GM18907 (cell line): Measurements from ENCODE around the gene MAMLD1.

ENCODE experiments used
- ATAC-seq: cut with Tn5 transposase; IDR thresholded peaks from one replicate; pipeline ENCODE4 v1.9.1; 2021; ENCODE audit warnings: mild to moderate bottlenecking, moderate library complexity; ENCODE audit not compliant: unreplicated experiment

The MAMLD1 gene

DNA sequence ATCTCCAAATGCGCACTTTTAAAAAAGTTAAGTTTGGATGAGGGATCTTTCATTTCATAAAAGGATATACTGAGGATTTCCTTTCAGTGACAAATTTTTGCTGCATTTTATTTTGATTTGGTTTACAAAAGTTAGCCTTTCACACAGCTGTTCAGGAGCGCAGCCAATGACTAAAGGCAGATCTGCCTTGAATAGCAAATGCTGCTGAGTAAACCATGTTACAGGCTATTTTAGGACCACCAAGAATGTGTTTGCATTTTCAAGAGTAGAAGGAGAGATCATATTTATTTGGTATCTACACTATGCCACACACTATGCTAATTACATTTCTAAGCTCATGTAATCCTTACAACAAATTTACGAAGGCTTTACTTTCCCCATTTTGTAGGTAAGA lies 92.1 kb downstream of the MAMLD1 start:
- no peak for ATAC-seq

DNA sequence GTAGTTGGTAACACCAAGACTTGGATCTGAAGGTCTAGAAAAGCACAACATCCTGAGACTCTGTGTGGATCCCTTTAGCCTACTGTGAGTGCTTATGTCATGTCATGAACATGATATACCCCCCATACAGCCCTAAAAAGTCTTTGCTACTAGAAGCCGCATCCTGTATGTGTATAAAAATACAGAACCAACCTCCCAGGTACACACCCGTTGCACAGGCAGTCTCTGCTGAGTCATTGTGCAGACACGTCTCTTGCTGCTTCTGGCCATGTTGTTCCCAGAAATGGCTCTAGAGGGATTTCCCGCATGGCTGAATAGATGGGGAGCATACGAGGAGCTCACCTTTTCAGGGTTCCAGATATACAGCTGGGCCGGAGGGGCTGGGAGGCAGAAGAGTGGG lies 93.3 kb downstream of the MAMLD1 start:
- ATAC-seq, result no peak

DNA sequence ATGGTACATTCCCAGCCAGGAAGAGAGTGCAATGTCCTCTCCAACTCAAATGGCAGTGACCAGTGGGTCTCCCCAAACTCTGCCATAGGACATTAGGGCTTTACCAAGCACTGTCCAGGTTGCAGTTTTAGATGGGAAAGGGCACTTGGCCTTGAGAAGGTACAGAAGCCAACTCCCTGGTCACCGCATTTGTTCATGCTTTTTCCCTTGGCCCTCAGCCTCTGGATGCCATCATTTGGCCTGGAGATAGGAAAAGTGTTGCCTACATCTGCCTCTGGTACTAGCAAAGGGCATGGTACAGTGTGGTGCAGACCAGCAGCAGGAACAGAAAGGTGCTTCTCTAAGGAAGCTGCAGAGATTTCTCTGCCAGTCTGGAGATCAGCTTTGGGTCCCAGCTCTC lies 93.8 kb downstream of the MAMLD1 start:
- no peak for ATAC-seq

DNA sequence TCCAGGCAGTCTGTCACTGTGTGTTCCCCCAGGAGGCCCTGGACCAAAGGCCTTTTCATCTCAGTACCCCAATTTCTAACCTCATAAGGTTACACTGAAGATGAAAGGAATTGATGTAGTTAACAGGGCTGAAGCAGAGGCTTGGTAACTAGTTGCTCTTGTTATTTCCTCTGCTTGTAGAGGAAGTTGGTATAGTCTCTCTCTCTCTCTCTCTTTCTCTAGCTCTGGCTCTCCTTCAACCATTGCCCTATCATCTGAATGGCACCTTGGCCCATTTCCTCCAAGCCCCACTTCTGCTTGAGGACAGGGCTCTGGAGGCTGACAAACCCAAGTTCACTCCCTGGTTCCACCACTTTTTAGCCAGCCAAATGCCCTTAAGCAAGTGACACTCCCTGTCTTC lies 96.1 kb downstream of the MAMLD1 start:
- ATAC-seq, result no peak

DNA sequence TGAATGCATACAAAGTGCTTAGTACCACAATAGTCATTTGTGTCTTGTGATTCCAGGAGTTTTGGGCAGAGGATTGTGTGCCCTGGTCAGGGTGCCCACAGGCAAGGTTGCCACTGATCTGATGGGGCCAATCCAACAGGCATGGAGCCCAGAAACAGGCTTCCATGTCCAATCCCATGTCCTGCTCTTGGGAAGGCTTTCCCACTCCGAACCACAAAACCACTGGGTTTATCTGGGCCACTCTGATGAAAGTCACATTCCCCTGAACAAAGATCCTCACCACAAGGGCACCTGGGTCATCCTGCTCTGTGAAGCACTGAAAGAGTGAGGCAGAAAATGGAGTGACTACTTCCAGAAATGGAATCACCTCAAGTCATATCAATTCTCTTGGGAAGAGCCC lies 96.9 kb downstream of the MAMLD1 start:
- ATAC-seq, result no peak

DNA sequence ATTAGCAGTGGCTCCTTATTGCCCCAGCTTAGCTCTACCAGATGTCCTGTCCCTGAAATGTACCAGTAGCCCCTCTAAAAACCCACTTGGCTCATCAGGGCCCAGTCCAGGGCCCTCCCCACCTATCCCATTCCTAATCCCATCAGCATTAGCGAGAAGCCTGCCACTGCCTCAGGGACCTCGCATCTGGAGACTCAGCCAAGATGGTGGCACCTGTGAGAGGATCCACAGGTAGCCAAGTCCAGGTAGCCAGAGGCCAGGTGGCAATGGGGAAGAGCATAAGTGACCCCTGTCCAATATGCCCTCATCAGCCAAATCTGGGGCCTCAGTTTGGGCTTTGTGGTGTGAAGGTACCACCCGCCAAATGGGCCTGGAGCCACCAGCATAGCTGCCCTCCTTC lies 97.7 kb downstream of the MAMLD1 start:
- ATAC-seq, result no peak

DNA sequence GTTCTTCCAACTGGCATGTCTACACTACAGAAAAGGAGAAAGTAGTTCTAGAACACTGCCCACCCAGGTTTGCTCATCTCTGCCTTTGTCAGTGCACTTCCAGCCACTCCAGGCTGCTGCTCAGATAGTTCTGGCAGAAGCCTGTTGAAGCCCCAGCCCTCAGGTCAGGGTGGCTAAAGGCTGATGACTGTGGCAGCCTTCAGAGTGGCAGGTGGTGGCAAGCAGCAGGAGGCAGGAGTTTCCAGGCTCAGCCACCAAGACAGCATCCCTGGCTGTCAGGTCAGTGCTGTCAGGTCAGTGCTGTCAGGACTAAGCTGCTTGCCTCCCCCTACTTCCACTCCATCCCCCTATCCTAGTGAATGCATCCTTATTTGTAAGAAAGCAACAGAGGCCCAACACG lies 100.4 kb downstream of the MAMLD1 start:
- no peak for ATAC-seq

DNA sequence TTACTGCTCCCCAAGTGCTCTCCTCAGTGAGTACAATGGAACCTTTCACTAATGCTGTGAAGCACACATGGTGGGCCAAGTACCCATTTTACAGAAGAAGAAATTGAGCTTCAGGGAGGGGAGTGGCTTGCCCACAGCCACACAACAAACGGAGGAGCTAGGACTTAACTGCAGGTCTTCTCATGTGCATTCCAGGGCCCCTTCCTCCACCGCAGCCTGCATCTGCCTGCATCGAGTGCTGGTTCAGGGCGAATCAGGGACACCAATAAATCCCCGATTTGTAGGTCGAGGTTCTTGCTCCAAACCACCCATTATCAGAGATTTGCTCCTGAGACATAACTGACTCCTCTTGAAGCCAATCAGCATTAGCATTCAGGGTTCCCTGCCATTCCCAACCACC lies 100.9 kb downstream of the MAMLD1 start:
- no peak for ATAC-seq

DNA sequence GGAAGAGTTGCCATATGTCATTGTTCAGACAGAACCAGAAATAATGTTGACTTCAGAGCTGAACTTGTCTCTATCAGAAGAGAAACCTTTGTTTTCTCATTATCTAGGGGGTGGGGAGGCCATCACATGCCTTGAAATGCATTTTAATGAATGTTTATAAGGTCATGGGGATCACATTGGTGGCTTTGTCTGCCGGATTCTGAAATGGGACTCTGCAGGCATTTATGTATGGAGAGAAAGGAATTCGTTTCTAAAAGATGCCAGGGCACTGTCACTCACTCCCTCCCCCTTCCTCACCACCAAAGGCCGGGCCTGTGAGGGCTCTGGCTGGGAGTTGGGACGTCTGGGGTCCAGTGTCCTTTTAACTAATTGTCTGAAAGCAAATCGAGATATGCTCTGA lies 102.2 kb downstream of the MAMLD1 start:
- no peak for ATAC-seq

DNA sequence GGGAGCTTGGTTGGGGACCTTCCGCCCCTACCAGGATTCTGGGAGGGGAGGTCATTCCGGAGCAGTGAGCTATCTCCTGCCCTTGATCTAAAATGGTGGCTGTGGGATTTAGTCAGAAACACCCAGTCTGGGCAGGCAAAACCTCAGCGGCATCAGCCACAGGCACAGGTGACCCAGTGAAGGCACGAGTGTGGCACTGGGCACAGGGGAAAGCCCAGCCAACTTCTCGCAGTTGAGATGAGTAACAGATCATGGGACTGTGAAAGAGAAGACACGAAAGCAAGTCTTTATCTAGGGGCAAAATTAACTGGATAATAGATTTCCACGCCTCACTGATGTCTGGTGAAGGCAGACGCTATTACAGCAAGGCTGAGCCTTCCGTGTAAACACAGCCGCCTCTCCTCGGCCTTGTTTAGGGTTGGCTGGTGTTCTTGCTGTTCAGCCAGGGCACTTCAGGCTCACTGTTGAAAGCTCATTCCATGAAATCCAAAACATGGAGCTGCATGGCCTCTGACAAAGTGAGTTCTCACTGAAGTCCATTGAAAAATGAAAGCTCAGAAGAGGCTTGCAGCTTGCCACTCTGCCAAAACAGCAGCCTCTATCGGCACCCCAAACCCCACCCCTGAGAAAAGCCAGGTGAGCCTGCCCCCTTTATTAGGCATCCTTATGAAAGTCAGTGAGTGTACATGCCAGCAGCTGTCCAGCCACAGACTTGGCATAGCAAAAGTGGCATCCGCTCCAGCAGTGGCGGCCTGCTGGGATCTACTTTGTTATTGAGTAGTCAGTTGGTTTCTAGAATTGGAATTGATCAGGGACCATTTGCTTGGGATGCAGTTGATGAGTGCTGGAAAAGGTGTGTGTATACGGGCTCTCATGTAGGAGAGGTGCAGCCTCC lies 103.0 kb downstream of the MAMLD1 start:
- ATAC-seq, result no peak

DNA sequence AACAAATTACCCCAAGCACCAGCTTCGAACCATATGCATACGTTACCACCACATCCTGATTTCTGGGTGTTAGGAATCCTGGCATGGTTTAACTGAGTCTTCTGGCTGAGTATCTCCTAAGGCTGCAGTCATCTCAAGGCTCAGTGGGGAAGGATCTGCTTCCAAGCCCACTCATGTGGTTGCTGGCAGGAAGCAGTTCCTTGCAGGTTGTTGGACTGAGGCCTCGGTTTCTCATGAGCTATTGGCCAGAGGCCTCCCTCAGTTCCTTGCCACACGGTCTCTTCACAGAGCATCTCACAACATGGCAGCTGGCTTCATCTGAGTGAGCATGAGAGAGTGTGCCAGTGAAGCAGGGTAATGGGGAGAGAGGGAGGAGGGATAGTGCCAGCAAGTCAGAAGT lies 109.2 kb downstream of the MAMLD1 start:
- ATAC-seq, result no peak

DNA sequence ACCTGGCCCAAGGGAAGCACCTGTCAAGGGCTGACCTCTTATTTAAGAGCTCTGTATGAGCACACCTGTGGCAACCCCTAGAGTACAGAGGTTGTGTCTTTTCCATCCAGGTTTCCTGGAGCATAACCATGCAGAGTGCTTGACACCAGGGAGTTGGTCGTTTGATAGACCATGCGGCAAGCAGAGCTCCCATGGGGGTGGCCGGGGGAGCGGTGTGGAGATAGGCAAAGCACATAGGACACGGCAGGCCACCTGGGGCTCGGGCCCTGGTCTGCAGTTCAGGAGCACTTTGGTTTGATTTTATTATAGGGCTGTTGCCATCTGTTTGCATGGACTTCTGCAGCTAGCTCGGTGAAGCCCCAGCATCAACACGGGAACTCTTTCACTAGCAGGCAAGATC lies 110.3 kb downstream of the MAMLD1 start:
- no peak for ATAC-seq

DNA sequence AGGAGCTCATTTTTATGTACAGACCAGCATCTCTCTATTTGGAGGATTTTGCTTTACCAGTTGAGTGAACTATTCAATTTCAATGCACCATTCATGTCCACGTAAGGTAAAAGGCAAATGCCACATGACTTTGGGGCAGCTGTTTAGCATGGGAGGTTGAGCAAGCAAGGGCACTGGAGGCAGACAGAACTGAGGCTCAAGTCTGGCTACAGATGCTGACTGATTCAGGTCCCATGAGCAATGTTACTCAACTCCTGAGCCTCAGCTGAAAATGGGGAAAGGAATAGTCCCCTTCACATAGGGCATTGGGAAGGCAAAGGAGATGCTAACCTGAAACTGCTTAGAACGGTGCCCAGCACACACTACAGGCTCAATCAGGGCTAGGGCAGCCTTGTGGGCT lies 112.3 kb downstream of the MAMLD1 start:
- no peak for ATAC-seq

DNA sequence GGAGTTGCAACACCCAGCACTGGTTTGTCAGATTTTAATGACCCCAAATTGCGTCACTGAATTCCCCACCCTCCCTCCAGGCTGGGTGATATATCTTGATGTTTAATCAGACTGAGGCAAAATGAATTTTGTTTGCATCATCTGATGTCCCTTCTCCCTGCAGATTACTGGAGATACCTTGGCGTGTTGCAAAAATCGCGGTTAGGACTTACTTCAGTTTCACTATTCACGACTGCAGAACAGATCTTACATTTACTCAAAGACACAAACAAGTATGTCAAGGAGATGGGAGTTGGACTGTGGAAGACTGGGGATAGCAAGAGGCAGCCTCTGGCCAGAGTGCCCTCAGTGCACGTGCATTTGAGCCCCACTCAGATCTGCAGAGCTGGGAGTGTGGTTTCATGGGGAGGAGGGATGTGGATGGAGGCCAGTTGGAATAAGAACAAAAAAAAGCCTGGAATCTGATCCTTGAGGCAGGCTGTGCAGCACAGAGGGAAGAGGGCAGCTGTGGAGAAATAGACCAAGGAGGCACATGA lies 113.1 kb downstream of the MAMLD1 start:
- no peak for ATAC-seq

DNA sequence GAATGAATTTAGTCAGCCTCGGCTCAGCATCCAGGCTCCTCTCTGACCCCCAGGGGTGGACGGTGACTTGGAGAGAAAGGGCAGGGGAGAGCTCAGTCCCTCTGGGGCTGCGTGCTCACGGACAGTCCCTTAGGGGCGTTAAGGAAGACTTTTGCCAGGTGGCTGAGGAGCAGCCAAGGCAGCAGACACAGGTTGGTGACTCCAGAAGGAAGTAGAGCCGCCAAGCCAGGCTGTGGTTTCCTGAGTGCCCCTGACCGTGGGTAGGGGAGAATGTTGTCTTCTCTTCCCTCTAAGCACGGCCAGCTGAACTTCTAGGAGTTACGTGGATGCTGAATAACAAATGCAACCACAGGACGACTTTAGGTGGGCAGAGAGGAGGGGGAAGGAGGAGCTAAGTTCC lies 114.3 kb downstream of the MAMLD1 start:
- ATAC-seq, result no peak

DNA sequence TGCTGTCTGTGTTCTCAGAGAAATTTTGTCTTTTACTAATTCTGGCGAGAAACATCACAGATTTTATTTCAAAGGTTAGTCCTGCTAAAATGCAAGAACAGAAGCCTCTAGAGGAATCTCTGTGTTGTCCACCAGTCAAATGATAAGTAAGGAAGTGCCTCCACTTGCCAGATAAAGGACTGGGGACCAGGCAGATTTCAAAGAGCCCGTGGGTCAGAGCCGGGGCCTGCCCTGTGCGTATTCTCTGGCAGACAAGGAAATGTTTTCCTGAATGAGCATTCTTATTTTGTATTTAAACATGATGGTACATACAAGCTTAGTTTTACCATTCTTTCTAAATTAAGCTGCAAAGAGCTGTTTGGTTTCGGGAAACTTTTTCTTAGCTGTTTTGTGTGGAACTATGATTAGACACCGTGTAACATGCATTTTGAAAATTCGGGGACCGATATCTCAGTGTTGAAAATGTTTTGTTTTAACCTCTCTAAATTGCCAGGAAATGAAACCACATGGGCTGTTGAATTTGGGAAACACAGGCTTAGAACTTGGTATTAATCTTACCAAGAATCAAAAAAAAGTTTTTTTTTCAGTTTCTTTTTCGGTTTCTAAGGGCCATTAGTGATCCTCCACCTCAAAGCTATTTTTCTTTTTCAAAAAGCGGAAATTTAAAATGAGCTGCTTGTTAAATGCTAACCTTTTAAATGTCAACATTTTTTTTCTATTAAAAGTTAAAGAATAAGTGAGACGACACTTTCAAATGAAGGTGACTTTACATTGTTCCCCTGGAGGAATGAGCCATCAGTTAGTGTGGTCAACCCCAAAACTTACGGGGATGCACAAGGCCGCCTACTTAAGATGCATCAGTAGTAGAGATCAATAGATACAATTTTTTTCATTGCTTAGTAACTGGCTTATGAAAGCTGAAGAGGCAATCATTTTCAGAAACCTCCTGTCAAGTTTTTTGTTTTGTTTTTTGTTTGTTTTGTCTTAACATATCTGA lies 115.7 kb downstream of the MAMLD1 start:
- ATAC-seq, result peak; percentile 64

DNA sequence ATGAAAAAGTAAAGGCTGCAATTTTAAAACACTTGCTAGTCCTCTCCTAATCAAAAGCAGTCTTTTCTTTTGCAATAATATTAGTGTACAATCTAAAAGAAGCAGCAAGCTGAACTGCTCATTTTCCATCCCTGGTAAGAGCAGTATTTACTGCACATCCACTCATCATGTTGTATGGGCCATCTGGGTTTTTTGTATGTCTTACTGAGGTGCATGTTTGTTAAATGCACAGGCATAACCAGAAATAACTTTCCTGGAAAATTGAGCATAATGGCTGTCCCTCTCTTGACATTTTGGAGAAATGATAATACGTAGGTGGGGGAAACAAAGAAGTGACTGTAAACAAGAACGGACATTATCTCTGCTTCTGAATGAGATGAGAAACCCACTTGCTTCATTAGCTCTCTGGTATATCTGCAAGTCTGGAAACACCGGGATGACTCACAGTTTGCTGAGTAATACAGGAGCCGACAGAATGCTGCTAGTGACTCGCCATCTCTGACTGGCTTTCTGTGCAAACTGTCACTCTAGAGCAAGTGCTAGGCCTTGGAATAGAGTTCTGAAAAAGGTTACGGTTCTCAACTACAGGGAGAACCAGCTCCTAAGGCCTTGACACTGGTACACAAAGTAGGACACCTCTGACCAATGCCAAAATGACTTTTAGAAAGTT lies 119.6 kb downstream of the MAMLD1 start:
- ATAC-seq, result peak; percentile 61

DNA sequence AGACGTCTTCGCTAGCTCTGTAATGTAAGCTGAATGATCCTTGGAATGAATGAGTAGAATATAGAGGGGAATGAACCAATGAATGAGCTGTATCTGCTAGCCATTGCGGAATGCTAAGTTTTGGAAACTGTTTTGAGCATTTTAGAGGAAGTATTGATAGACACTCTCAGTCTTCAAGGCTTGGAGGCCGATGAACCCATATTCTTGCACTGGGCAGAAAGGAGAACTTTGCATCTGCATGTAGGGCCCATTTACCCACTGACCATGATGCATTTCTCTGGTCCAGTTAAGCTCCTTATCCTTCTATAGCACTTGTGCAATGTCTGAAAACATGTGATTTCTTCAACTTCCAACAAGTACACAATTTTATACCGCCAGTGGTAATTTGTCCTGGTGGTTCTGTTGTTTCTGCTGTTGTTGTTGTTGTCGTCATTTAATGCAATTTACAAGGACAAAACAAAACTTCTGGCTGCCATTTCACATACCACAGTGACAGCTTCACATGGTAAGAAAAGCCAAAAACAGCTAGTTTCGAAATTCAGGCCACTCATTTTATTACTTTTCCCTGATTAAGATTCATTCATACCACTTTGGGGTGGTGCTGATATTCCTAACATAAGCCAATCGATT lies 120.4 kb downstream of the MAMLD1 start:
- ATAC-seq, result no peak

DNA sequence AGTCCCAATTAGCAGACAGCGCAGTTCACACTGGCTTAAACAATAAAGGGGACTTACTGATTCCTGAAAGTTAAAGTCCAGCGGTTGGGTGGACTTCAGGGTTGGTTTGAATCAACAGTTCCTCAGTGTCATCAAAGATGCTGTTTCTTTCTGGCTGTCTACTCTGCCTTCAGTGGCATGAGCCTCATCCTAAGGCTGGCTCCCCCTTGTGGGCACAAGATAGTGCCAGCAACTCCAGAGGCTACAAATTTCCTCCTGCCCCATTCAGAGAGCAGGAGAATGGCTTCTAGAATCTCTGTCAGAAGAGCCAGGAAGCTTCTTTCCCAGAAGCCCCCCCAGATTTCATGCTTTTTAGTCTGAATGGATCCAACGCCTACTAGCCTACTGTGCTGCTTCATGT lies 122.9 kb downstream of the MAMLD1 start:
- peak; percentile 58 for ATAC-seq

DNA sequence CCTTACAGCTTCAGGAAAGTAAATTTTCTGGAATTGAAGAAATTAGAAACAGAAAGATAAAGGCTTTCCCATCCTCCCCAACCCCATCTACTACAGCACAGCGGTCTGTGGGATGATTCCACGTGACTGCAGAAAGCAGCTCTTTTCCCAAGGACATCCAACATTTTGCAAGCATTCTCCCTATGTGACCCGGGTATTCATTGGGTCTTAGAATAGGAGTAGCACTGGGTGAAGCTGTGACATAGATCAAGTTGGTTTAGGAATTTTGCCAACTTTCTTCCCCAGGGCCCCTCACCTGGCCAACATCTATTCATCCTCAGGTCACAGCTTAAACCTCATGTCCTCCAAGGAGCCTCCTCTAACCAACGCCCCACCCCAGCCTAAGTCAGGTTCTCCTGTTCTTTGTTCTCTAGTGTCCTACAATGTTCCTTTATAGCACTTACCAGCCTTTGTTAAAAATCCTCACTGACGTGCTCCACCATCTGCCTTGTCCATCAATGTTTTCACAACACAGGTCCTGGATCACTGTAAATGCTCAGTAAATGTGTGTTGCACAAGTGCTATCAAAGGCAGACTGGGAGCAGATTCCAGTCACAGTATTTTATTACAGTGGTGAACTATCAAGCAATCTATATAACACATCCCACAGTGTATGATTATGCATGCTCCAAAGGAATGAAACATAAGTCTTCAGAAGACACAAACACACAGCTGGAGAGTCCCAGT lies 124.4 kb downstream of the MAMLD1 start:
- ATAC-seq, result no peak
